GM18511 (cell line): ENCODE measurements around the gene GTF2H1.
A peak's percentile ranks its signal among the peaks of the same experiment; 100 is the strongest.
"Not testable (repeated sequence)": the region's sequence is repeated elsewhere in the genome, so short reads cannot be mapped to it uniquely, and the experiment has no call there.

Source experiments
- ATAC-seq: cut with Tn5 transposase; IDR thresholded peaks from one replicate; pipeline ENCODE4 v1.9.1; 2021; ENCODE audit warnings: mild to moderate bottlenecking, moderate library complexity; ENCODE audit not compliant: unreplicated experiment

GTF2H1 gene

GRCh38 chr11:18372201-18372600, 49.8 kb downstream of the GTF2H1 start:
- ATAC-seq = no peak

- no peak for ATAC-seq
Measured at GRCh38 chr11:18374956-18375355, 52.6 kb downstream of the GTF2H1 start.

DNA sequence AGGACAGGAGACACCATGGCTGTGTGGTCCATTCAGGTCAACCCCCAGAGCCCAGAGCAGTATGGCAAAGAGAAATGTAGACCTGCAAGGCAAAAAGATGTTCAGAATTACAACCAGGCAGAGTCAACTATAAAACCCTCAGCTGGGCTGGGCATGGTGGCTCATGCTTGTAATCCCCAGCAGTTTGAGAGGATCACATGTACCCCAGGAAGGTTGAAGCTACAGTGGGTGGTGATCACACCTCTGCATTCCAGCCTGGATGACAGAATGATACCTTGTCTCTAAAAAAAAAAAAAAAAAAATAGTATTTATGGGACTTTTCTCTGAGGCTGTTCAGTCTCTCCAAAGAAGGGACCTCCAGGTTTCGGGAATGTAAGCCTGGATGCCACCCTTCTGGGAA, 53.6 kb downstream of the GTF2H1 start:
- ATAC-seq = no peak

GRCh38 chr11:18379201-18379600, 56.8 kb downstream of the GTF2H1 start:
- no peak for ATAC-seq

DNA sequence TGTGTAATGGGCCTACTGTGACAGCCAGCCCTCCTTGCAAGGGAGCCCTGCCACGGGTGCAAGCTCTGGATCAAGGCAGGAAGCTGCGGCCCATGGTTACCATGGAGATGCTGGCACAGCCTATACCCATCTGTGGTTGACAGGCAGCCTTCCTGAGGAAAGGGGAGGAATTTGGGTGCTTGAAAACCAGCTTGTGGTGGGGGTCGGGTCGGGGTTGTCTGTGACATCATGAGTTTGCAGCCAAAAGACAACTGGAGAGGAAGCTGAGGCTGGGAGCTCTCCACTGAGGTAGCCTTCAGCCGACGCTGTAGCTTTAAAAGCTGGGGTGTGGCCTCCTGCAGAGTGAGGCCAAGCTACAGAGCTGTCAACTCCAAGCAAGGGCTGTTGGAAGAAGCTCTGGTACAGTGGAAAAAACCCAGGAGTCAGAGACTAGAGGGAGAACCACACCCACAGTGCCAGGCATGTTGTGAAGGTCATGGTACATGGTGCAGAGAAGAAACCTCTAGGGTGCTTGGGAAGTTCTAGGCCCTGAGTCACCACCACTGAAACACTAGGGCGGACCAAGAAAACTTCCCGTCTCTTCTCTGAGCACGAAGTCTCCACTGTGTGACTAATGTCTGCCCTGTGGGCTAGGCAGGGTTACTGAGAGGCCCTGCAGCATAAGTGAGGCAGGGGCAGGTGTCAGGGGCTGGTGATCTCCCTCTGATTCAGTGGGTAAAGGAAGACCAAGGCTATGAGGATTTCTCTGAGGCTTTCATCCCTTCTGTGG, 61.2 kb downstream of the GTF2H1 start:
- ATAC-seq = peak; percentile 86

DNA sequence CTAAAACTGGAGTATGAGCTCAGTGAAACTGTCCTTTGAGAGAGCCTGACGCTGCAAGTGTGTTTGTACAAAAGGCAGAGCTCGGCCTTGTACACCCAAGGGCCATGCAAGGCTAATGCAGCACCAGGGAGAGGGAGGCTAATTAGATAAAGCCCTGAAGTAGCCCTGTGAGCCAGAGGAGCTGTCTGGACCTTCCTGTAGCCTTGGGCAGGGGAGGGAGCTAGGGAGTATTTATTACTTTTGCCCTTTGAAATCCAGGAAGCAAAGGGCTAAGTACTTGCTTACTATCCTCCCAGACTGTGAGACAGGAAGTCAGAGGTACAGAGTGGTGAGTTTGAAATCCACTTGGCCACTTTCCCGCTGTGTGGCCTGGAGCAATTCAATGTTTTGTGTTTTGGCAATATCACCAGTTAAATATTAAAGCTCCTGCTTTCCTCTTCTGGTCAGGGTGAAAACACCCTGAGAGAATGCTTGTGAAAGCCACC, 61.8 kb downstream of the GTF2H1 start:
- ATAC-seq = peak; percentile 54

GRCh38 chr11:18390088-18390487, 67.7 kb downstream of the GTF2H1 start:
- no peak for ATAC-seq

DNA sequence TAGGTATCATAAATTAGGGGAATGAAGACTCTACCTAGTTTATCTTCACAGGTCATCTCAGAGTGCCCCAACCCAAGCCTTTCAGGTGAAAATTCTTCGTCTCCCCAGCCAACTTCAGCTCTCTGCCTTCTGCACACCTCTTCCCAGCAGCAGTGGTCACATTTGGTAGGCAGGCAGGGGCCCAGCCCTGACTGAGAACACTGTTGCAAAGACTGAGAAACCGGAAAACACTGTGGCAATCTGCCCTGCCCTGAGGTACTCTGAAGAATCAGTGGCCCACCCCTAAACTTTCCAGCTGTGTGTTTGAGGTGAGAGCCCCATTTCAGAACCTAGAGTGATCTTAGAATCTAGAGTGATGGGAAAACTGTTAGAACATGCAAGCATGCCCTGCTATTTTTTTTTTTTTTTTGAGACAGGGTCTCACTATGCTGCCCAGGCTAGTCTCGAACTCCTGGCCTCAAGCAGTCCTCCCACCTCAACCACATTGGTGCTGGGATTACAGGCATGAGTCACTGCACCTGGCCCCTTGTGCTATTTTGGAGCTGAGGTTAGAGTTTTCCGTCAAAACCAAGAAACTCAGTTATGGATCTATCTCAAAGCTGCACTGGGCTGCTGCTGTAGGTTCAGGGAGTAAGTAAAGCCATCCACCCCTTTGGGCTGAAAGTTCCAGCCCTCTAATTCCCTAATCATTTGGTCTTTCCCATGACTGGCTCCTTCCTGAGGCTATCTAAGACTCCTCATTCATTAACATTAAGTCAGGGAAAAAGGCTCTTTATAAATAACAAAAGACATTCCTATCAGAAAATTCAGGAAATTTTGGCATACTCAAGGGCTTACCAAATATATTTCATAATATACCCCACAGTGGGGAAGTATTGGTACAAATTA, 70.3 kb downstream of the GTF2H1 start:
- ATAC-seq = no peak

GRCh38 chr11:18393581-18394274, 71.4 kb downstream of the GTF2H1 start:
- ATAC-seq = peak; percentile 0

- ATAC-seq = peak; percentile 75
Measured at GRCh38 chr11:18394275-18394927, 72.0 kb downstream of the GTF2H1 start, which contains the start of gene LDHA. Gene LDHA, plus strand, starts transcription at chr11:18394563. Its CDS starts 2,280 bp downstream, at chr11:18396843.

GRCh38 chr11:18394928-18395734, 72.8 kb downstream of the GTF2H1 start:
- ATAC-seq = no peak

DNA sequence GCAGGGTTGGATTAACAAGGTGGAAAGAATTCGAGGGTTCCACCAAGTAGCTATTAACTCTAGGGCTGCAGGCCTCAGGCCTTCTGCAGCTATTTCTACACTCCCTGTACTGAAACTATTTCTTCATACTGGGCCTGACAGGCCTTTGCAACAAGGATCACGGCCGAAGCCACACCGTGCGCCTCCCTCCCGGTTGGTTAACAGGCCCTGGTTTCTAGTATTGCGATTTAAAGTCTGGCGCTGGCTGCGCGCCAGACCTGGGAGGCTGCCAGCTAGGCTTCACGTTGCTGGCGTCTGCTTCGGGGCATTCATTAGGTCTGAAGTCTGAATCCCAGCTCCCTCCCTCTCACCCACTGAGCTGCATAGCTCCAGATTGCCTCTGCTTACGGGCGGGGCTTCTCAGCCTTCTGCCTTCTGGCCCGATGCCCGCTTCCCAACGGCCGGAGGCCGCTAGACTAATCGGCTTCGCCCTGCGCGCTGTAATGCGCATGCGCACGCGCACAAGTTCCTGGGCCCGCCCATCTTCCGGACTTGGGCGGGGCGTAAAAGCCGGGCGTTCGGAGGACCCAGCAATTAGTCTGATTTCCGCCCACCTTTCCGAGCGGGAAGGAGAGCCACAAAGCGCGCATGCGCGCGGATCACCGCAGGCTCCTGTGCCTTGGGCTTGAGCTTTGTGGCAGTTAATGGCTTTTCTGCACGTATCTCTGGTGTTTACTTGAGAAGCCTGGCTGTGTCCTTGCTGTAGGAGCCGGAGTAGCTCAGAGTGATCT, 73.6 kb downstream of the GTF2H1 start:
- peak; percentile 58 for ATAC-seq

DNA sequence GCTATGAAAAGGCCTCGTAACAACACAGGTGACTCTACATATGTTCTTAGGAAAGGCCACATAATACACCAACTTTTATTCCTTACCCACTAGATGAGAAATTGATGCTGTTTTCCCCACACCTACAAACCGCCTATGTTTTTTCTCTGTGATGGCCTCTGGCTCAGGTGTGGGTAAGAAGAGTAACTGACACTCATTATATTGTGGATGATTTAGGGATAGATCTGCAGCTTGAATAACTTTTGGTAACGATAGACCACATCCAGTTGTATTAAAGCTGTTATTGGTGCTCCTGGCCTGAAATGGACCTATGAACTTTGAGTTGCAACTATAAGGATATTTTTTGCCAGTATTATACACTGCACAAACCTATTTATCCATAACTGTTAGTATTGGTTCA, 75.6 kb downstream of the GTF2H1 start:
- ATAC-seq = no peak

DNA sequence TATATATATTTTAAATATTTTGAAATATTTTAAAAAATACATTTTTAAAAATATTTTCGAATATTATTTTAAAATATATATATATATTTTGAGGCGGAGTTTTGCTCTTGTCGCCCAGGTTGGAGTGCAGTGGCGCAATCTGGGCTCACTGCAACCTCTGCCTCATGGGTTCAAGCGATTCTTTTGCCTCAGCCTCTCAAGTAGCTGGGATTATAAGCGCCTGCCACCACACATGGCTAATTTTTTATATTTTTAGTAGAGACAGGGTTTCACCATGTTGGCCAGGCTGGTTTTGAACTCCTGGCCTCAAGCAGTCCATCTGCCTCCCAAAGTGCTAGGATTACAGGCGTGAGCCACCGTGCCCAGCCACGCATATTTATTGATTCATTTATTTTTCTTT, 78.7 kb downstream of the GTF2H1 start:
- ATAC-seq = not testable (repeated sequence)

GRCh38 chr11:18404062-18404461, 81.7 kb downstream of the GTF2H1 start:
- ATAC-seq = no peak

- not testable (repeated sequence) for ATAC-seq
Measured at GRCh38 chr11:18407400-18407799, 85.0 kb downstream of the GTF2H1 start.

DNA sequence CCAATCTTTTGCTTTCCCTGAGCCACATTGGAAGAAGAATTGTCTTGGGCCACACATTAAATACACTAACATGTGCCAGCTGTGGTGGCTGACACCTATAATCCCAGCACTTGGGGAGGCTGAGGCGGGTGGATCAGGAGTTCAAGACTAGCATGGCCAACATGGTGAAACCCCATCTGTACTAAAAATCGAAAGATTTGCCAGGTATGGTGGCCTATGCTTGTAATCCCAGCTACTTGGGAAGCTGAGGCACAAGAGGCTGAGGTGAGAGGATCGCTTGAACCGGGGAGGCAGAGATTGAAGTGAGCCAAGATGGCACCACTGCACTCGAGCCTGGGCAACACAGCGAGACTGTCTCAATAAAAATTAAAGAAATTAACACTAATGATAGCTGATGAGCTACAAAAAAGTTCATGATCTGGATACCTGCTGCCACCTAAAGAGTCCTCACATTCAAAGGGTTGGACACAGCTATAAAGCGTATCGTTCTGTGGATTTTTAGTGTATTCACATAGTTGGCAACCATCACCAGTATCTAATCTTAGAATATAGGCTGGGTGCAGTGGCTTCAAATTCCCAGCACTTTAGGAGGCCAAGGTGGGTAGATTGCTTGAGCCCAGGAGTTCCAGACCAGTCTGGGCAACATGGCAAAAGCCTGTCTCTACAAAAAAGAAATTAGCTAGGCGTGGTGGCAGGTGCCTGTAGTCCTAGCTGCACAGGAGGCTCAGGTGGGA, 86.4 kb downstream of the GTF2H1 start:
- no peak for ATAC-seq

- ATAC-seq = no peak
Measured at GRCh38 chr11:18416459-18416858, 94.1 kb downstream of the GTF2H1 start.
